Measurements from ENCODE around the gene UVRAG.
"Not testable (repeated sequence)": the region's sequence is repeated elsewhere in the genome, so short reads cannot be mapped to it uniquely, and the experiment has no call there.

The UVRAG gene

GRCh38 chr11:75853563-75853962 lies 38.6 kb downstream of the UVRAG start:
- H3K9me3 ChIP-seq; in situ Hi-C loops (cut with MboI; ENCODE audit: low sequenced_read_pairs); DNase-seq (ENCODE audit: low spot score in 2 of 2); H3K4me3 ChIP-seq; H3K27me3 ChIP-seq (ENCODE audit: low read depth); H3K36me3 ChIP-seq (replicated peaks): not testable (repeated sequence)
- peaks cover 40% of the 10 kb centered on the region for H3K4me1 ChIP-seq

- no peak overlapping the region for H3K4me3 ChIP-seq
- H3K4me1 ChIP-seq, result peaks cover 40% of the 10 kb centered on the region
- H3K27me3 ChIP-seq (ENCODE audit: low read depth), result no peaks in the 10 kb centered on the region
- no peaks in the 10 kb centered on the region for H3K36me3 ChIP-seq (replicated peaks)
- DNase-seq (ENCODE audit: low spot score in 2 of 2), result no peak
- no peaks in the 10 kb centered on the region for H3K9me3 ChIP-seq
- in situ Hi-C loops (cut with MboI; ENCODE audit: low sequenced_read_pairs), result no loop called here
Measured at GRCh38 chr11:75853971-75854370, 39.0 kb downstream of the UVRAG start.

- H3K27me3 ChIP-seq (ENCODE audit: low read depth), result no peaks in the 10 kb centered on the region
- no peak overlapping the region for H3K4me3 ChIP-seq
- in situ Hi-C loops (cut with MboI; ENCODE audit: low sequenced_read_pairs), result no loop called here
- peaks cover 31% of the 10 kb centered on the region for H3K4me1 ChIP-seq
- peak; percentile 62 to 92 for DNase-seq (ENCODE audit: low spot score in 2 of 2)
- H3K36me3 ChIP-seq (replicated peaks), result no peaks in the 10 kb centered on the region
- H3K9me3 ChIP-seq, result no peaks in the 10 kb centered on the region
Measured at GRCh38 chr11:75855206-75855605, 40.2 kb downstream of the UVRAG start.

- Histone ChIP-seq H3K36me3 (replicated peaks) (no peaks in the 10 kb centered on the region), H3K27me3 (ENCODE audit: low read depth) (no peaks in the 10 kb centered on the region), H3K4me1 (peaks cover 19% of the 10 kb centered on the region), H3K9me3 (no peaks in the 10 kb centered on the region), H3K4me3 (no peak overlapping the region)
- in situ Hi-C loops (cut with MboI; ENCODE audit: low sequenced_read_pairs), result no loop called here
- DNase-seq (ENCODE audit: low spot score in 2 of 2), result no peak
Measured at GRCh38 chr11:75856912-75857311, 41.9 kb downstream of the UVRAG start.

DNA sequence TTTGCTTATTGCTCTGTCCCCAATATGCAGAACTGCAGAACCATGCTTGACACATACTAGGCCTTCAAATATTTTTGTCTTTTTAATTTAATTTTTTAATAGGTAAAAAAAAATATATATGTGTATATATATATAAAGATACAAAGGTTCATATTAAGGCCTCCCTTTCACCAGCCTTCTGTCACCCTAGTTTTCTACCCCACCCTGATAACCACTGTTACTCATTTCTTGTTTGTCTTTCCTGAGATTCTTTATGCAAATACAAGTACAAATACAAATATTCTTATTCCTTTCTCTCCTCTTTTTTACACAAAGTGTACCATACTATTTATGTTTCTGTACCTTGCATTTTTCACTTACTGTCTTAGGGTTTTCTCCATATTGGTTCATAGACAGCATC lies 43.0 kb downstream of the UVRAG start:
- Histone ChIP-seq H3K36me3 (replicated peaks) (no peaks in the 10 kb centered on the region), H3K4me3 (no peak overlapping the region), H3K27me3 (ENCODE audit: low read depth) (no peaks in the 10 kb centered on the region), H3K9me3 (no peaks in the 10 kb centered on the region), H3K4me1 (peaks cover 11% of the 10 kb centered on the region)
- no peak for DNase-seq (ENCODE audit: low spot score in 2 of 2)
- in situ Hi-C loops (cut with MboI; ENCODE audit: low sequenced_read_pairs), result no loop called here

DNA sequence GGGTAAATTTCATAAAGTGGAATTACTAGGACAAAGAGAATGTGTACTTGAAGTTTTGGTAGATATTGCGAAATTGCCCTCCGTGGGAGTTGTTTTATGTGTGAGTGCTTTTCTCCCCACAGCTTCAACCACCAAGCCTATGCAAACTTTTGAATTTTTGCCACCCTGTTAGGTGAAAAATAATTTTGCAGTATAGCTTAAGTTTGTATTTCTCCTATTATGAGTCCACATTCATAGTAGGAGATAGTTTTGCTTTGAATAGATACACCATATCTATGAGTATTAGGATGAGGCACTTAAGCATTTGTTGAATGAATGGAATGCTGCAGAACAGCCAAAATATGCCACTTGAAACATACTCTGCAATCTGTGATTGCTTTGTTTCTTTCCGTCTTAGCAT lies 43.6 kb downstream of the UVRAG start:
- in situ Hi-C loops (cut with MboI; ENCODE audit: low sequenced_read_pairs), result no loop called here

GRCh38 chr11:75859614-75860013 lies 44.6 kb downstream of the UVRAG start:
- Histone ChIP-seq H3K4me1 (peaks cover 10% of the 10 kb centered on the region), H3K4me3 (no peak overlapping the region), H3K27me3 (ENCODE audit: low read depth) (no peaks in the 10 kb centered on the region), H3K36me3 (replicated peaks) (no peaks in the 10 kb centered on the region), H3K9me3 (no peaks in the 10 kb centered on the region)
- no peak for DNase-seq (ENCODE audit: low spot score in 2 of 2)
- in situ Hi-C loops (cut with MboI; ENCODE audit: low sequenced_read_pairs), result loop anchor here (10.0 kb wide), 1 partner anchor 55 kb away; no protein-coding TSS in a partner anchor

More for the DNA sequence above, 43.6 kb downstream of the UVRAG start:
- DNase-seq (ENCODE audit: low spot score in 2 of 2), result no peak
- peaks cover 11% of the 10 kb centered on the region for H3K4me1 ChIP-seq
- H3K4me3 ChIP-seq, result no peak overlapping the region
- H3K36me3 ChIP-seq (replicated peaks), result no peaks in the 10 kb centered on the region
- no peaks in the 10 kb centered on the region for H3K27me3 ChIP-seq (ENCODE audit: low read depth)
- no peaks in the 10 kb centered on the region for H3K9me3 ChIP-seq

DNA sequence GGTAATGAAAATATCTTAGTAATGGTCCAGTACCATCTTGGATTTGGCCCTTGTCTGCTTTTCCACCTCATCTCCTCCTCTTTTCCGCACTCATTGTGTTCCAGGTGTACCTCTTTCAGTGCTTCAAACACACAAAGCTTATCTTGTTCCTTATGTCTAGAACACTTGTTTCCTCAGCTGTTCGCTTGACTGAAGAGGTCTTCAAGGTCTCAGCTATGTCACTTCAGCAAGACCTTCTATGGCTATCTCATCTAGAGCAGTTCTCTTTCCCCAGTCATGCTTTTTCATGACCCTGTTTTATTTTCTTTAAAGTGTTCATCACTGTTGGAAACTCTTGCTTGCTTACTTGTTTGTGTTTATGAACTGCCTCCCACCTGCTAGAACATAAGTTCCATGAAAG lies 47.4 kb downstream of the UVRAG start:
- H3K27me3 ChIP-seq (ENCODE audit: low read depth), result no peaks in the 10 kb centered on the region
- no peaks in the 10 kb centered on the region for H3K4me1 ChIP-seq
- no peak for DNase-seq (ENCODE audit: low spot score in 2 of 2)
- no peaks in the 10 kb centered on the region for H3K9me3 ChIP-seq
- in situ Hi-C loops (cut with MboI; ENCODE audit: low sequenced_read_pairs), result loop anchor here (10.0 kb wide), 1 partner anchor 58 kb away; no protein-coding TSS in a partner anchor
- H3K4me3 ChIP-seq, result no peak overlapping the region
- H3K36me3 ChIP-seq (replicated peaks), result no peaks in the 10 kb centered on the region

- Histone ChIP-seq H3K9me3 (no peaks in the 10 kb centered on the region), H3K4me1 (no peaks in the 10 kb centered on the region), H3K4me3 (no peak overlapping the region), H3K27me3 (ENCODE audit: low read depth) (no peaks in the 10 kb centered on the region), H3K36me3 (replicated peaks) (no peaks in the 10 kb centered on the region)
- DNase-seq (ENCODE audit: low spot score in 2 of 2), result peak; percentile 61 to 63
- in situ Hi-C loops (cut with MboI; ENCODE audit: low sequenced_read_pairs), result loop anchor here (5.0 to 10.0 kb wide), 2 partner anchors 46 to 63 kb away; no protein-coding TSS in a partner anchor
Measured at GRCh38 chr11:75867778-75868374, 52.9 kb downstream of the UVRAG start.

DNA sequence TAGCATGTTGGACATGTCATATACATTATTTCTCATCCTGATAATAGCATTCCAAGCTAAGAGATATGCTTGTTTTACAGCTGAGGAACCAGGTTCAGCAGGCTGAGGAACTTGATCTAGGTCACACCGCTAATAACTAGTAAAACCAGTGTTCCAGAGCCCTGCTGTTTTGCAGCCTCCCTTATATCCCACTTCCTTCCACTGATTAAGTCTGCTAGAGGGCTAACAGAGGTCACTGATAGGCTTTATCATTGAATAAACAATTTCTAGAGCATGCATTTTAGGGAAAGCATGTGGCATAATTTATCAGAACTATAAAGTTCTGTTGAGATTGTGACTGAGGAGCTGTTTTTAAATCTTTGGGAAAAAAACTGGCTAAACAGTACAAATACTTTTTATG lies 54.0 kb downstream of the UVRAG start:
- DNase-seq (ENCODE audit: low spot score in 2 of 2), result no peak
- in situ Hi-C loops (cut with MboI; ENCODE audit: low sequenced_read_pairs), result loop anchor here (5.0 to 10.0 kb wide), 2 partner anchors 47 to 64 kb away; no protein-coding TSS in a partner anchor
- Histone ChIP-seq H3K27me3 (ENCODE audit: low read depth) (no peaks in the 10 kb centered on the region), H3K36me3 (replicated peaks) (no peaks in the 10 kb centered on the region), H3K9me3 (no peaks in the 10 kb centered on the region), H3K4me1 (no peaks in the 10 kb centered on the region; the same call in 1 of the 2 replicates), H3K4me3 (no peak overlapping the region)

DNA sequence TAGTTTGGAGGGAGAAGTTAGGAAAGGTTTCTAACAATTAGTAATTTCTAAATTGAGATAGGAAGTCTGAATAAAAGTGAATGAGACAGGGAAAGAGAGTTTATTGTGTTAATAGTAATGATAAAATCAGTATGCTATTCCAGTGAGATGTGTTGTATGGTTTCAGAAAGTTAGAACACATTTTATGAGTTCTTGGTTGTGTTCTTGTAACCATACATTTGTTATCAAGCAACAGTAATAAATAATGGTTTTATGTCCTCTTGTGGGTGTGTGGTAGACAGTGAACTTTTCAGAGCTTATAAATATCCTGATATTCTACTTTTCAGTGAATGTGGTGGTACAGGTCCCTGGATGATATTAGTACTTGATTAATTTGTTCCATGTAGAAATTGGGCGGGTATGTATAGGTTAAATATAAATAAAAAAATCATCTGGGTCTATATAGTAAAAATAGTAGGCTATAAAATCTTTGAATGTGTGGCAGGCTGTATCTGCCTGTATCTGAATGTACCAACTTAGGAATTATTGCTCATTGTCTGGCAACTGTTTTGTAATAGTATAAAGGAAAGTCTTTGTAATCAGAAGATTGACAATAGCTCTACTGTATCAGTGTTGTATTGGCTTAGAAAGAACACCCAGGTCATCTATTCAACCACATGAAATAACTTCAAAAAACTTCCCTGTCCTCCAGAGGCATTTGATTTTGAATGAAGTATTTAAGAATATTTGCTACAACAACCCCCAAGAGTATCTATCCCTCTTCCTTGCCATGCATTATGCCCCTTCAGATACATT lies 54.8 kb downstream of the UVRAG start:
- in situ Hi-C loops (cut with MboI; ENCODE audit: low sequenced_read_pairs), result loop anchor here (5.0 to 10.0 kb wide), 2 partner anchors 48 to 65 kb away; no protein-coding TSS in a partner anchor
- Histone ChIP-seq H3K4me1 (no peaks in the 10 kb centered on the region; the same call in 1 of the 2 replicates), H3K4me3 (no peak overlapping the region), H3K27me3 (ENCODE audit: low read depth) (no peaks in the 10 kb centered on the region), H3K9me3 (no peaks in the 10 kb centered on the region), H3K36me3 (replicated peaks) (no peaks in the 10 kb centered on the region)
- no peak for DNase-seq (ENCODE audit: low spot score in 2 of 2)

DNA sequence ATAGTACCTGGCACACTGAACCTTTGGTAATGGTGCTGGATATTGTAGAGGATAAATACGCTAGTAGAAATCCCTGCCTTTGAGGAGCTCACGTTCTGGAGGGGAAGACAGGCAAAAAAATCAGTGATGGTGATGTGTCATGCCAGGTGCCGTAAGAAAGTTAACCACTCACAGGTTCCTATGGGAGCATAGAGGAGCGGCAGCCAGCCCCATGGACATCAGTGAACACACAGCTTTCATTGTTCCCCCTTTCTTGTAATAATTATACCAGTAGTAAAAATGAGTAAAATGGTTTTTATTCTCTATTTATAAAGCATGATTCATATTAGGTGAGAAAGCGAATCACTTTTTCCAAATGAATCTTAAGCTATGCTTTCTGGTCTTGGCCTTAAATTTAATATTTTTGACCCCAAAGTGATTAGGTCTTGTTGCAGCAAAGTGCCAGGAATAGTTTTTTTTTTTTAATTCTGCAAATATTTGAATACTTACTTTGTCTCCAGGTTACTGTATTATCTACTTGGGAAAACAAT lies 57.9 kb downstream of the UVRAG start:
- Histone ChIP-seq H3K27me3 (ENCODE audit: low read depth) (no peaks in the 10 kb centered on the region), H3K4me1 (peaks cover 9% of the 10 kb centered on the region), H3K9me3 (no peaks in the 10 kb centered on the region), H3K4me3 (no peak overlapping the region), H3K36me3 (replicated peaks) (no peaks in the 10 kb centered on the region)
- no peak for DNase-seq (ENCODE audit: low spot score in 2 of 2)
- in situ Hi-C loops (cut with MboI; ENCODE audit: low sequenced_read_pairs), result no loop called here

DNA sequence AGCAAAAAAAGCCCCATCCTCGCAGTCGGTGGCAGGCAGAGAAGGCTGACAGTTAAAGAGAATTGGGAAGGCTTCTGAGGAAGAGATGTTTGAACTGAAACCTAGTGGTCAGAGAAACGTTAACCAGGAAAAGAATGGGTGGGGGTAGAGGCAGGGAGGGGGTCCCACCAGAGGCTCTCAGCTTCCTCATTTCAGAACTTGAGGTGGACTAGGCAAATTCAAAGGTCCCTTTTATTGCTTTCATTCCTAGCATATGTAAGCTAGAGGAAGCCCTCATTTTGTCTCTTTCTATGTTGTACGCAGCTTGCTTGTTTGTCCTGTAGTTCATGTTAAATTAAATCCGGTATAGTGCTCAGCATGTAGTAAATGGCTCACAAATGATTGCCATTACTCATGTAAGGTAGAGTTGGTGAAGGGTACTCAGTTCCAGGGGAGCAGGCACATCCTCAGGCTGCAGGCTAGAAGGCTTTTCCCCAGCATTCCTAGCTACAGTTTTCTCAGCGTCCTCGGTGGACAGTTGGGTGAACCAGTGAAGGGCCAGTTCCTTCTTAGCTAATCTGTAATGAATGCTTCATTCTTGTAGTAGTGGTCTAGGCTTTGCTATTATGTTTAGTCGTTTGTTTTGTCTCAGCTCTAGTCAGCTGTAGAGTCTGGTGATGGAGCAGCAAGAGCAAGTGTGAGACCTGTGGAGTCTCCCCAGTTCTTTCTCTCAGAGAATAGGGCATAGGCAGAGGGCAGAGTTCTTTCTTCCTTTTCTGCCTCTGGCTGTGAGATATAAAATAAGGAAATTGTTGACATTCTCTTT lies 58.6 kb downstream of the UVRAG start:
- Histone ChIP-seq H3K9me3 (no peaks in the 10 kb centered on the region), H3K27me3 (ENCODE audit: low read depth) (no peaks in the 10 kb centered on the region), H3K4me1 (peaks cover 9% of the 10 kb centered on the region), H3K36me3 (replicated peaks) (no peaks in the 10 kb centered on the region), H3K4me3 (no peak overlapping the region)
- DNase-seq (ENCODE audit: low spot score in 2 of 2), result no peak
- in situ Hi-C loops (cut with MboI; ENCODE audit: low sequenced_read_pairs), result no loop called here
